B cell (primary cell): ENCODE results near the gene BTBD1. TPM values are rescaled to one million over a fixed set of nuclear protein-coding genes. Genes with fewer than 3 reads are reported as not detected.

Source experiments
- ATAC-seq: fragments of 200-7000 bp; cut with Tn5 transposase; one replicate; pipeline ENCODE4 v1.10.0; 2021; ENCODE audit warnings: low read depth, mild to moderate bottlenecking, moderate number of reproducible peaks, moderate library complexity
- CTCF ChIA-PET: fragments of 350-600 bp; sonication (Branson Sonifier 250); formaldehyde crosslinking; loops from one replicate; lab custom pipeline; 2021; ENCODE audit warnings: antibody characterized with exemption, inconsistent platforms; lab: Charles Lee
- POLR2A ChIA-PET: fragments of 350-600 bp; sonication (Branson Sonifier 250); formaldehyde crosslinking; loops from one replicate; lab custom pipeline; 2021; ENCODE audit warnings: antibody characterized with exemption; lab: Charles Lee
- DNase-seq: peaks from one replicate; pipeline ENCODE4 v3.0.0; 2013
- H2AFZ ChIP-seq: 2 replicates; pipeline ENCODE4 v1.6.1; 2012; ENCODE audit warnings: mild to moderate bottlenecking, low read depth, low read length; ENCODE audit not compliant: insufficient read depth, poor library complexity, severe bottlenecking
- H3K27ac ChIP-seq, 2 donors: 1 replicate in 1 of 2; 2 replicates in 1 of 2; pipeline ENCODE4 v1.5.1; 2012 to 2013; ENCODE audit warnings: low read length in 2 of 2, mild to moderate bottlenecking in 2 of 2, moderate library complexity in 1 of 2
- H3K27me3 ChIP-seq, 4 experiments: fragments of 200-600 bp in 1 of 4; sonication (generic) in 1 of 4; replicated peaks in 1 of 4; 1 replicate in 2 of 4; 2 replicates in 2 of 4; pipeline versions ENCODE4 v1.6.1 to v1.7.0; 2013 to 2016; ENCODE audit warnings: low read length in 3 of 4, mild to moderate bottlenecking in 2 of 4, mixed read lengths in 1 of 4, moderate library complexity in 1 of 4; ENCODE audit not compliant: insufficient read depth in 4 of 4, control insufficient read depth in 3 of 4; ENCODE audit errors: control extremely low read depth in 1 of 4
- H3K36me3 ChIP-seq, 2 experiments: replicated peaks in 1 of 2; 1 replicate in 1 of 2; 2 replicates in 1 of 2; pipeline versions ENCODE4 v1.6.1 to v1.7.1; 2013; ENCODE audit warnings: low read length in 1 of 2; ENCODE audit not compliant: insufficient read depth in 2 of 2, control insufficient read depth in 1 of 2; ENCODE audit errors: control extremely low read depth in 1 of 2, extremely low read depth in 1 of 2
- H3K4me1 ChIP-seq, 2 donors: fragments of 200-600 bp in 1 of 2; sonication (generic) in 1 of 2; 1 replicate in 1 of 2; 2 replicates in 1 of 2; pipeline versions ENCODE4 v1.5.1 to v1.6.1; 2013 to 2017; ENCODE audit warnings: low read length in 2 of 2; ENCODE audit not compliant: control insufficient read depth in 2 of 2, insufficient read depth in 2 of 2
- H3K4me2 ChIP-seq: replicated peaks from 2 replicates; pipeline ENCODE3; 2012; ENCODE audit warnings: mild to moderate bottlenecking, low read depth, low read length; ENCODE audit not compliant: poor library complexity, severe bottlenecking
- H3K4me3 ChIP-seq, 5 experiments: fragments of 200-600 bp in 1 of 5; sonication (generic) in 1 of 5; 1 replicate in 3 of 5; 2 replicates in 2 of 5; pipeline versions ENCODE4 v1.5.1 to v1.7.0; 2011 to 2016; ENCODE audit warnings: low read length in 4 of 5, mild to moderate bottlenecking in 4 of 5, low read depth in 2 of 5, control low read depth in 1 of 5, moderate library complexity in 1 of 5; ENCODE audit not compliant: insufficient read depth in 1 of 5; ENCODE audit errors: control extremely low read depth in 1 of 5, extremely low read depth in 1 of 5
- H3K79me2 ChIP-seq: fragments of 200-600 bp; sonication (generic); one replicate; pipeline ENCODE4 v1.6.0; 2016; ENCODE audit warnings: low read length; ENCODE audit not compliant: control insufficient read depth, insufficient read depth
- H3K9ac ChIP-seq: fragments of 200-600 bp; sonication (generic); 2 replicates; pipeline ENCODE4 v1.6.1; 2017; ENCODE audit warnings: mild to moderate bottlenecking, low read length, moderate library complexity
- H3K9me3 ChIP-seq, 3 donors: one replicate each; pipeline versions ENCODE4 v1.6.1 to v1.7.1; 2013; ENCODE audit warnings: low read length in 2 of 3; ENCODE audit not compliant: control insufficient read depth in 2 of 3, insufficient read depth in 1 of 3; ENCODE audit errors: control extremely low read depth in 1 of 3
- H4K20me1 ChIP-seq: 2 replicates; pipeline ENCODE4 v1.6.0; 2012; ENCODE audit warnings: mild to moderate bottlenecking, low read length; ENCODE audit not compliant: insufficient read depth, control insufficient read depth, poor library complexity, severe bottlenecking
- H3K27ac Mint-ChIP-seq: one replicate; pipeline ENCODE4 v1.8.0; 2021; ENCODE audit warnings: mixed read lengths
- H3K27me3 Mint-ChIP-seq: one replicate; pipeline ENCODE4 v1.8.0; 2021; ENCODE audit warnings: mixed read lengths
- H3K4me1 Mint-ChIP-seq: one replicate; pipeline ENCODE4 v1.8.0; 2021; ENCODE audit warnings: mixed read lengths
- H3K4me3 Mint-ChIP-seq: one replicate; pipeline ENCODE4 v1.8.0; 2021; ENCODE audit warnings: mixed read lengths
- H3K9me3 Mint-ChIP-seq: one replicate; pipeline ENCODE4 v1.8.0; 2022; ENCODE audit warnings: mixed read lengths; ENCODE audit not compliant: insufficient read depth
- EZH2 ChIP-seq: IDR thresholded peaks from 2 replicates; pipeline ENCODE4 v1.6.1; 2012; ENCODE audit warnings: borderline replicate concordance, low read depth, mild to moderate bottlenecking, moderate library complexity, low read length; ENCODE audit not compliant: insufficient read depth, poor library complexity, severe bottlenecking
- WGBS: methylation state at CpG from one replicate; pipeline ENCODE4 v1.1.5; 2013; ENCODE audit warnings: missing lambda C conversion rate; ENCODE audit not compliant: insufficient coverage; 5-methylcytosine and 5-hydroxymethylcytosine counted together
- intact Hi-C: fragments of 100-400 bp; cut with micrococcal nuclease; formaldehyde crosslinking; loops from one replicate; pipeline ENCODE4 v1.10.0; 2022
- polyA plus RNA-seq: library from polyadenylated mRNA; depleted of rRNA; stranded (reverse); fragments of >200 nt; gene quantifications from 2 replicates; pipeline ENCODE4 v1.2.3, GENCODE V29; 2012
- total RNA-seq, 2 donors: library from RNA; stranded (reverse); fragments of 120-200 nt in 1 of 2; gene quantifications; 1 replicate in 1 of 2; 2 replicates in 1 of 2; pipeline versions ENCODE4 v1.2.3 to v1.2.4, GENCODE V29; 2013 to 2022
- TF ChIP-seq, protein P1 (sequence below): fragments of 200-600 bp; IDR thresholded peaks from one replicate; pipeline ENCODE4 v1.8.0; 2022; ENCODE audit warnings: antibody characterized with exemption, mild to moderate bottlenecking

Gene BTBD1
- total and polyA plus RNA-seq, 2 donors (not counting 1 experiment from before 2014, with no cell fraction given): 20.7 to 47.5 TPM

DNA sequence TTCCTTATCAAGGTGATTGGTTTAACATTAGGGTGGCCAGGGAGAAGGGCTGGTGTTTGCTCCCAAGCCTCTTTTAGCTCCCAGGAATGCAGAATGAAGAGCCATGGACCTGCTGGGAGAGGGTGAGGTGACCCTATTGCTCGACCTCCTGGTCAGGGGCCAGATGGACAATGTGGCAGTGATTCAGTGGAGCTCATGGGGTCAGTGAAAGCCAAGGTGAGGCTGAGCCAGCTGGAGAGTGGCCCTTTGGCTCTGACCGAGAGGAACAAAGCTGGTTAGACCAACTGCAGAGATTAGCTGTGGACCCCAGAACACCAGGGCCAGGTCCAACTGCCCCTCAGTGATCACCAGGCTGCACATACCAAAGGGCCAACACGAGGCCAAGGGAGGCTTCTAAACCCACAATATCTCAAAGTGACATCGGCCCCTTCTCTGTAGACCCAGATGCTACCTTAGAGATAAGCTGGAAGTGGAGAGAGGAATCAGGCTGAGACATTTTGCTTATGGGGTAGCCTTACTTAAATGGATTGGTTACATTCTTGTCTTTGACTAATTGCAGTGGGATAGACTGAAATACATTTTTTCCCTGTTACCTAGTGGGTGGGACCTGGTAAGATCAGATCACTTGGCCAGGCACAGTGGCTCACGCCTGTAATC, 15.8 kb upstream of the BTBD1 start:
- H3K27ac ChIP-seq: no peak overlapping the region
- no peak for DNase-seq
- no peak overlapping the region for H3K4me3 ChIP-seq
- Mint-ChIP-seq H3K27me3 (peaks cover 52% of the 10 kb centered on the region), H3K27ac (no peak overlapping the region), H3K4me1 (no peaks in the 10 kb centered on the region), H3K4me3 (no peak overlapping the region), H3K9me3 (no peaks in the 10 kb centered on the region)
- H3K27me3 ChIP-seq: peaks cover 0 to 21% (median 9%) of the 10 kb centered on the region in 4 experiments
- TF ChIP-seq, protein P1, sequence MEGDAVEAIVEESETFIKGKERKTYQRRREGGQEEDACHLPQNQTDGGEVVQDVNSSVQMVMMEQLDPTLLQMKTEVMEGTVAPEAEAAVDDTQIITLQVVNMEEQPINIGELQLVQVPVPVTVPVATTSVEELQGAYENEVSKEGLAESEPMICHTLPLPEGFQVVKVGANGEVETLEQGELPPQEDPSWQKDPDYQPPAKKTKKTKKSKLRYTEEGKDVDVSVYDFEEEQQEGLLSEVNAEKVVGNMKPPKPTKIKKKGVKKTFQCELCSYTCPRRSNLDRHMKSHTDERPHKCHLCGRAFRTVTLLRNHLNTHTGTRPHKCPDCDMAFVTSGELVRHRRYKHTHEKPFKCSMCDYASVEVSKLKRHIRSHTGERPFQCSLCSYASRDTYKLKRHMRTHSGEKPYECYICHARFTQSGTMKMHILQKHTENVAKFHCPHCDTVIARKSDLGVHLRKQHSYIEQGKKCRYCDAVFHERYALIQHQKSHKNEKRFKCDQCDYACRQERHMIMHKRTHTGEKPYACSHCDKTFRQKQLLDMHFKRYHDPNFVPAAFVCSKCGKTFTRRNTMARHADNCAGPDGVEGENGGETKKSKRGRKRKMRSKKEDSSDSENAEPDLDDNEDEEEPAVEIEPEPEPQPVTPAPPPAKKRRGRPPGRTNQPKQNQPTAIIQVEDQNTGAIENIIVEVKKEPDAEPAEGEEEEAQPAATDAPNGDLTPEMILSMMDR: no peak
- no peak for TF ChIP-seq EZH2
- ChIA-PET POLR2A (no interaction called here), CTCF (no interaction called here)
- H3K9ac ChIP-seq: no peak overlapping the region
- H3K4me1 ChIP-seq: no peaks in the 10 kb centered on the region
- H2AFZ ChIP-seq: no peak overlapping the region
- ATAC-seq: no peak
- intact Hi-C loops: no loop called here
- WGBS: 86% methylated on average over 3 of the region's 5 CpGs
- no peaks in the 10 kb centered on the region for H3K36me3 ChIP-seq
- no peak overlapping the region for H3K4me2 ChIP-seq
- H4K20me1 ChIP-seq: no peaks in the 10 kb centered on the region
- H3K9me3 ChIP-seq: peaks cover 0 to 1% (median 0%) of the 10 kb centered on the region in 3 donors
- H3K79me2 ChIP-seq: no peaks in the 10 kb centered on the region

DNA sequence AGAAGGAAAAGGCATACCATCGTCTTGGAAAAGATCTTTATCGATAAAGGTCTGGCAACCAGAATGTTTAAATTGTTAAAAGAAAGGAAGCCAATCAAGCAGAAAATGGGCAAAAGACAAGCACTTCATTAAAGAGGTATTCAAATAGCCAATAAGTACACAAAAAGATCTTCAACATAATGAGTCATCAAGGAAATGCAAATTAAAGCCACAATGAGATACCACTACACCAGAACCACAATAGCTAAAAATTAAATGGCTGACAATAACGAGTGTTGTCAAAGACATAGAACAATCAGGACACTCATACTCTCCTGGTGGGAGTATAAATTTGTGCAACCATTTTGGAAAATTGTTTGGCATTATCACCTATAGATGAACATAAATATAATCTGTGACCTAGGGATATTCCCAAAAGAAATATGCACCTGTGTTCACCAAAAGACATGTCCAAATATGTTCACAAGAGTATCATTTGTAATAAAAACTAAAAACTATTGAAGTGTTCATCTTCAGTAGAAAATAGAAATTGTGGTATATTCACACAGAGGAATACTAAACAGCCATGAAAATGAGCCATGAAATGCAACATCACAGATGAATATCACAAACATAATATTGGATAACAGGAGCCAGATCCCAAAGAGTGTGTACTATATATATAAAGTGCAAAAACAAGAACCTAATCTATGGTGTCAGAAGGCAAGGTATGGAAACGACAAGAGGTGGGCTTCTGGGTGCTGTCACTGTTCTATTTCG, 14.4 kb upstream of the BTBD1 start:
- CTCF ChIA-PET: no interaction called here
- H3K9me3 ChIP-seq: peaks cover 0 to 2% (median 0%) of the 10 kb centered on the region in 3 donors
- POLR2A ChIA-PET: no interaction called here
- H4K20me1 ChIP-seq: no peaks in the 10 kb centered on the region
- DNase-seq (no peak), ATAC-seq (no peak)
- Mint-ChIP-seq H3K4me1 (no peaks in the 10 kb centered on the region), H3K27ac (no peak overlapping the region), H3K4me3 (no peak overlapping the region), H3K27me3 (peaks cover 55% of the 10 kb centered on the region), H3K9me3 (no peaks in the 10 kb centered on the region)
- no peak overlapping the region for H2AFZ ChIP-seq
- no peak overlapping the region for H3K4me3 ChIP-seq
- no peaks in the 10 kb centered on the region for H3K4me1 ChIP-seq
- H3K36me3 ChIP-seq: no peaks in the 10 kb centered on the region
- no peak overlapping the region for H3K27ac ChIP-seq
- TF ChIP-seq, protein P1: no peak
- no peak for TF ChIP-seq EZH2
- no peaks in the 10 kb centered on the region for H3K79me2 ChIP-seq
- intact Hi-C loops: no loop called here
- no CpG with 5 or more reads among the region's 5 CpGs for WGBS
- H3K9ac ChIP-seq: no peak overlapping the region
- no peak overlapping the region for H3K4me2 ChIP-seq
- peaks cover 0 to 21% (median 9%) of the 10 kb centered on the region in 4 experiments for H3K27me3 ChIP-seq
